OCI-LY1 (cell line): ENCODE measurements around the gene LMX1A.

Experiments
- H2AFZ ChIP-seq: fragments of 200-600 bp; sonication (generic), shearing (Covaris generic); 2 replicates; pipeline ENCODE4 v1.6.0; 2014; ENCODE audit warnings: antibody characterized with exemption, mild to moderate bottlenecking, low read length
- H3F3A ChIP-seq: fragments of 200-600 bp; sonication (generic), shearing (Covaris generic); 2 replicates; pipeline ENCODE4 v1.6.0; 2014; ENCODE audit warnings: mild to moderate bottlenecking, antibody characterized with exemption, low read length, moderate library complexity; ENCODE audit not compliant: insufficient read depth
- H3K27ac ChIP-seq: fragments of 200-600 bp; sonication (generic); 2 replicates; pipeline ENCODE4 v1.5.1; 2014; ENCODE audit warnings: low read length, mixed run types, mild to moderate bottlenecking, low read depth; ENCODE audit not compliant: poor library complexity, severe bottlenecking
- H3K27me3 ChIP-seq: fragments of 200-600 bp; sonication (generic); 2 replicates; pipeline ENCODE4 v1.6.0; 2014; ENCODE audit warnings: antibody characterized with exemption, mild to moderate bottlenecking, low read length, moderate library complexity; ENCODE audit not compliant: insufficient read depth
- H3K36me3 ChIP-seq: fragments of 200-600 bp; sonication (generic); 2 replicates; pipeline ENCODE4 v1.6.1; 2014; ENCODE audit warnings: mild to moderate bottlenecking, antibody characterized with exemption, low read length, moderate library complexity, mixed read lengths; ENCODE audit not compliant: insufficient read depth
- H3K4me1 ChIP-seq: fragments of 200-600 bp; sonication (generic); 2 replicates; pipeline ENCODE4 v1.5.1; 2014; ENCODE audit warnings: mild to moderate bottlenecking, low read length, moderate library complexity; ENCODE audit not compliant: insufficient read depth, severe bottlenecking
- H3K4me2 ChIP-seq: fragments of 200-600 bp; sonication (generic), shearing (Covaris generic); 2 replicates; pipeline ENCODE4 v1.6.1; 2014; ENCODE audit warnings: low read length
- H3K4me3 ChIP-seq: fragments of 200-600 bp; sonication (generic); 2 replicates; pipeline ENCODE4 v1.5.1; 2014; ENCODE audit warnings: low read length, low read depth, mild to moderate bottlenecking, mixed read lengths; ENCODE audit not compliant: poor library complexity, severe bottlenecking
- H3K79me2 ChIP-seq: fragments of 200-600 bp; shearing (Covaris generic); 2 replicates; pipeline ENCODE4 v1.6.1; 2016; ENCODE audit warnings: mixed run types, low read length, mixed read lengths; ENCODE audit not compliant: insufficient read depth
- H3K9ac ChIP-seq: fragments of 200-600 bp; sonication (generic), shearing (Covaris generic); 2 replicates; pipeline ENCODE4 v1.6.1; 2014; ENCODE audit warnings: mild to moderate bottlenecking, low read length, mixed read lengths
- H3K9me2 ChIP-seq: fragments of 200-600 bp; sonication (generic), shearing (Covaris generic); 2 replicates; pipeline ENCODE4 v1.6.1; 2014; ENCODE audit warnings: low read depth, mild to moderate bottlenecking, low read length, mixed read lengths
- H3K9me3 ChIP-seq: fragments of 200-600 bp; shearing (Covaris generic); 2 replicates; pipeline ENCODE4 v1.6.1; 2014; ENCODE audit warnings: low read length, mixed read lengths
- H4K20me1 ChIP-seq: fragments of 200-600 bp; sonication (generic), shearing (Covaris generic); 2 replicates; pipeline ENCODE4 v1.6.0; 2016; ENCODE audit warnings: mild to moderate bottlenecking, low read length; ENCODE audit not compliant: insufficient read depth
- CTCF ChIP-seq: fragments of 200-600 bp; sonication (generic), shearing (Covaris generic); IDR thresholded peaks from 2 replicates; pipeline ENCODE4 v1.5.1; 2017; ENCODE audit warnings: mild to moderate bottlenecking, antibody characterized with exemption, low read length, moderate library complexity, mixed read lengths
- EZH2 ChIP-seq: fragments of 200-600 bp; sonication (generic), shearing (Covaris generic); IDR thresholded peaks from 2 replicates; pipeline ENCODE4 v1.8.0; 2017; ENCODE audit warnings: borderline replicate concordance, mixed run types, mild to moderate bottlenecking, antibody characterized with exemption, low read length, moderate library complexity, mixed read lengths

The LMX1A gene

GRCh38 chr1:165276314-165276713 is 80.2 kb downstream of the LMX1A start:
- no peak overlapping the region for H3K4me3 ChIP-seq
- no peak overlapping the region for H3K4me2 ChIP-seq
- H3K4me1 ChIP-seq, result no peaks in the 10 kb centered on the region
- no peaks in the 10 kb centered on the region for H3K79me2 ChIP-seq
- no peaks in the 10 kb centered on the region for H3F3A ChIP-seq
- no peak overlapping the region for H3K9ac ChIP-seq
- no peaks in the 10 kb centered on the region for H3K36me3 ChIP-seq
- no peaks in the 10 kb centered on the region for H3K27me3 ChIP-seq
- no peaks in the 10 kb centered on the region for H3K9me2 ChIP-seq
- H2AFZ ChIP-seq, result no peak overlapping the region
- no peaks in the 10 kb centered on the region for H4K20me1 ChIP-seq
- H3K9me3 ChIP-seq, result no peaks in the 10 kb centered on the region
- H3K27ac ChIP-seq, result no peak overlapping the region
- TF ChIP-seq CTCF (no peak), EZH2 (no peak)

GRCh38 chr1:165265196-165265838 is 91.2 kb downstream of the LMX1A start:
- H3K9ac ChIP-seq, result no peak overlapping the region
- H3K9me2 ChIP-seq, result no peaks in the 10 kb centered on the region
- no peaks in the 10 kb centered on the region for H3F3A ChIP-seq
- H3K27me3 ChIP-seq, result no peaks in the 10 kb centered on the region
- no peak overlapping the region for H3K4me3 ChIP-seq
- no peak for TF ChIP-seq EZH2
- no peak for TF ChIP-seq CTCF
- no peaks in the 10 kb centered on the region for H3K79me2 ChIP-seq
- no peak overlapping the region for H3K27ac ChIP-seq
- no peaks in the 10 kb centered on the region for H3K36me3 ChIP-seq
- H3K4me2 ChIP-seq, result no peak overlapping the region
- H4K20me1 ChIP-seq, result no peaks in the 10 kb centered on the region
- no peaks in the 10 kb centered on the region for H3K9me3 ChIP-seq
- no peak overlapping the region for H2AFZ ChIP-seq
- no peaks in the 10 kb centered on the region for H3K4me1 ChIP-seq

- Histone ChIP-seq H3K79me2 (no peaks in the 10 kb centered on the region), H2AFZ (no peak overlapping the region), H3F3A (no peaks in the 10 kb centered on the region), H3K9me3 (no peaks in the 10 kb centered on the region), H3K4me1 (no peaks in the 10 kb centered on the region), H4K20me1 (no peaks in the 10 kb centered on the region), H3K4me2 (no peak overlapping the region), H3K27ac (no peak overlapping the region), H3K9me2 (no peaks in the 10 kb centered on the region), H3K9ac (no peak overlapping the region), H3K36me3 (no peaks in the 10 kb centered on the region), H3K27me3 (no peaks in the 10 kb centered on the region), H3K4me3 (no peak overlapping the region)
- TF ChIP-seq CTCF, result no peak
- no peak for TF ChIP-seq EZH2
Measured at GRCh38 chr1:165259706-165260428, 96.6 kb downstream of the LMX1A start.
